WTC11 (cell line): ENCODE data around the gene GALE. TPM values are rescaled to one million over a fixed set of nuclear protein-coding genes. Genes with fewer than 3 reads are reported as not detected.
A peak's percentile ranks its signal among the peaks of the same experiment; 100 is the strongest.

ENCODE experiments used
- ATAC-seq: fragments of 200-7000 bp; cut with Tn5 transposase; 2 replicates; pipeline ENCODE4 v1.10.0; 2021; ENCODE audit warnings: mild to moderate bottlenecking, moderate library complexity
- CTCF ChIA-PET: fragments of 300-600 bp; sonication (Branson Sonifier 250); formaldehyde crosslinking; loops from one replicate; lab custom pipeline; 2021; ENCODE audit warnings: antibody characterized with exemption; lab: Charles Lee
- POLR2A ChIA-PET: fragments of 350-600 bp; sonication (Branson Sonifier 250); formaldehyde crosslinking; loops from one replicate; lab custom pipeline; 2021; ENCODE audit warnings: antibody characterized with exemption; lab: Charles Lee
- DNase-seq: peaks from one replicate; pipeline ENCODE4 v3.0.0; 2021; ENCODE audit warnings: low spot score
- H3K27ac Mint-ChIP-seq: 2 replicates; pipeline ENCODE4 v1.8.0; 2021; ENCODE audit warnings: mixed read lengths
- H3K27me3 Mint-ChIP-seq: 2 replicates; pipeline ENCODE4 v1.8.0; 2021; ENCODE audit warnings: low read depth, mild to moderate bottlenecking, moderate library complexity, mixed read lengths
- H3K36me3 Mint-ChIP-seq: 2 replicates; pipeline ENCODE4 v1.8.0; 2021; ENCODE audit warnings: mixed read lengths
- H3K4me1 Mint-ChIP-seq: 2 replicates; pipeline ENCODE4 v1.8.0; 2022; ENCODE audit warnings: mixed read lengths
- H3K4me3 Mint-ChIP-seq: 2 replicates; pipeline ENCODE4 v1.8.0; 2021; ENCODE audit warnings: mild to moderate bottlenecking, moderate library complexity, mixed read lengths
- H3K9me3 Mint-ChIP-seq: 2 replicates; pipeline ENCODE4 v1.8.0; 2021; ENCODE audit warnings: mixed read lengths
- ARID4B ChIP-seq: sonication (generic); formaldehyde crosslinking; IDR thresholded peaks from 2 replicates; pipeline ENCODE4 v1.8.0; 2023; ENCODE audit warnings: missing genetic modification reagents, mild to moderate bottlenecking, borderline replicate concordance
- CBFB ChIP-seq: sonication (generic); formaldehyde crosslinking; IDR thresholded peaks from 2 replicates; pipeline ENCODE4 v1.8.1; 2022; ENCODE audit warnings: mild to moderate bottlenecking, low read depth, missing genetic modification reagents
- CTCF ChIP-seq: fragments of 200-600 bp; IDR thresholded peaks from 2 replicates; pipeline ENCODE4 v1.8.0; 2022; ENCODE audit warnings: antibody characterized with exemption
- ETV6 ChIP-seq: sonication (generic); formaldehyde crosslinking; IDR thresholded peaks from 2 replicates; pipeline ENCODE4 v1.8.1; 2022; ENCODE audit warnings: mild to moderate bottlenecking, missing genetic modification reagents
- FOXK1 ChIP-seq: sonication (generic); formaldehyde crosslinking; IDR thresholded peaks from 2 replicates; pipeline ENCODE4 v1.8.0; 2022; ENCODE audit warnings: mild to moderate bottlenecking, moderate library complexity, missing genetic modification reagents
- FOXP1 ChIP-seq: sonication (generic); formaldehyde crosslinking; IDR thresholded peaks from 2 replicates; pipeline ENCODE4 v1.8.0; 2022; ENCODE audit warnings: missing genetic modification reagents, mild to moderate bottlenecking, moderate library complexity, borderline replicate concordance
- GABPB1 ChIP-seq: sonication (generic); formaldehyde crosslinking; IDR thresholded peaks from 2 replicates; pipeline ENCODE4 v1.8.1; 2023; ENCODE audit warnings: mild to moderate bottlenecking, missing genetic modification reagents
- HMGXB4 ChIP-seq: sonication (generic); formaldehyde crosslinking; IDR thresholded peaks from 2 replicates; pipeline ENCODE4 v1.8.1; 2023; ENCODE audit warnings: mild to moderate bottlenecking, moderate library complexity, missing genetic modification reagents
- JAZF1 ChIP-seq: fragments of 250-450 bp; sonication (Bioruptor Pico); IDR thresholded peaks from 2 replicates; pipeline ENCODE4 v1.9.0; 2021; ENCODE audit warnings: moderate library complexity, mild to moderate bottlenecking, inconsistent platforms
- MYBL2 ChIP-seq: sonication (generic); formaldehyde crosslinking; IDR thresholded peaks from 2 replicates; pipeline ENCODE4 v1.8.1; 2023; ENCODE audit warnings: mild to moderate bottlenecking, moderate library complexity, missing genetic modification reagents
- NFYB ChIP-seq: sonication (generic); formaldehyde crosslinking; conservative IDR thresholded peaks from 2 replicates; pipeline ENCODE4 v1.8.0; 2022; ENCODE audit warnings: low read depth, missing genetic modification reagents
- NR1H2 ChIP-seq: sonication (generic); formaldehyde crosslinking; IDR thresholded peaks from 2 replicates; pipeline ENCODE4 v1.9.0; 2021; ENCODE audit warnings: mild to moderate bottlenecking, moderate library complexity, missing genetic modification reagents
- NR3C1 ChIP-seq: sonication (generic); formaldehyde crosslinking; conservative IDR thresholded peaks from 2 replicates; pipeline ENCODE4 v1.8.1; 2023; ENCODE audit warnings: low read depth, mild to moderate bottlenecking, missing genetic modification reagents
- SP1 ChIP-seq: sonication (generic); formaldehyde crosslinking; conservative IDR thresholded peaks from 2 replicates; pipeline ENCODE4 v1.8.1; 2022; ENCODE audit warnings: missing genetic modification reagents
- TEAD1 ChIP-seq: sonication (generic); formaldehyde crosslinking; IDR thresholded peaks from 2 replicates; pipeline ENCODE4 v1.8.0; 2022; ENCODE audit warnings: mild to moderate bottlenecking, missing genetic modification reagents
- ZNF232 ChIP-seq: sonication (generic); formaldehyde crosslinking; IDR thresholded peaks from 2 replicates; pipeline ENCODE4 v1.8.0; 2022; ENCODE audit warnings: mild to moderate bottlenecking, missing genetic modification reagents
- ZNF423 ChIP-seq: fragments of 250-450 bp; sonication (Bioruptor Pico); IDR thresholded peaks from 2 replicates; pipeline ENCODE4 v2.1.2; 2022; ENCODE audit warnings: mild to moderate bottlenecking, moderate library complexity
- total RNA-seq: library from RNA; stranded (reverse); gene quantifications from 3 replicates; pipeline ENCODE4 v1.2.3, GENCODE V29; 2021

The GALE gene
- total RNA-seq, 1 experiment from 2014 or later = 30.3 TPM

- ATAC-seq (peak; percentile 87), DNase-seq (peak; percentile 90)
- Mint-ChIP-seq H3K4me1 (peaks cover 15% of the 10 kb centered on the region), H3K27me3 (no peaks in the 10 kb centered on the region), H3K27ac (peak within 1 kb of the TSS; percentile 78), H3K9me3 (no peaks in the 10 kb centered on the region), H3K4me3 (peak within 1 kb of the TSS; percentile 94), H3K36me3 (peaks cover 29% of the 10 kb centered on the region)
- POLR2A ChIA-PET = interaction anchor here (0.6 to 2.0 kb wide), 3 partner anchors 13 to 1875 kb away, joined by 4 to 7 read pairs (median 5); partner anchors contain the start of gene PITHD1
- CTCF ChIA-PET = interaction anchor here (0.5 to 4.8 kb wide), 11 partner anchors 10 to 130 kb away, joined by 3 to 36 read pairs (median 6); partner anchors contain the start of genes CNR2, GALE, PITHD1 and RPL11
- no peak; the same call in 1 of the 2 replicates for TF ChIP-seq GABPB1 (CRISPR knock-in tag)
- TF ChIP-seq CTCF = no peak
- no peak for TF ChIP-seq MYBL2 (CRISPR knock-in tag)
- no peak for TF ChIP-seq HMGXB4 (CRISPR knock-in tag)
- TF ChIP-seq ETV6 (CRISPR knock-in tag) = peak; percentile 86
- 0 out of 2 replicates have a peak, but pooled peaks have one; percentile 19 for TF ChIP-seq SP1
- TF ChIP-seq TEAD1 (CRISPR knock-in tag) = peak; percentile 45; the same call in 1 of the 2 replicates
- TF ChIP-seq NR3C1 (CRISPR knock-in tag) = no peak
- TF ChIP-seq FOXP1 (CRISPR knock-in tag) = 0 out of 2 replicates have a peak, but pooled peaks have one; percentile 55
- 0 out of 2 replicates have a peak, but pooled peaks have one; percentile 17 for TF ChIP-seq ZNF232 (CRISPR knock-in tag)
- no peak for TF ChIP-seq ZNF423 (CRISPR knock-in tag)
- TF ChIP-seq NR1H2 = no peak
- TF ChIP-seq ARID4B (CRISPR knock-in tag) = 0 out of 2 replicates have a peak, but pooled peaks have one; percentile 31
- TF ChIP-seq FOXK1 = peak; percentile 64; the same call in 1 of the 2 replicates
- TF ChIP-seq CBFB (CRISPR knock-in tag) = no peak
- no peak for TF ChIP-seq NFYB (CRISPR knock-in tag)
- TF ChIP-seq JAZF1 (CRISPR knock-in tag) = no peak
Observed at GRCh38 chr1:23790696-23791515, 9.6 kb downstream of the GALE start, which contains the start of gene LYPLA2. LYPLA2 (plus strand) TSS chr1:23791145; CDS start chr1:23792683, 1,538 bp downstream.
